HG02870 (cell line): Measurements from ENCODE around the gene XAGE2.
"Not testable (repeated sequence)": the region's sequence is repeated elsewhere in the genome, so short reads cannot be mapped to it uniquely, and the experiment has no call there.

ENCODE experiments used
- ATAC-seq: cut with Tn5 transposase; IDR thresholded peaks from one replicate; pipeline ENCODE4 v1.9.1; 2021; ENCODE audit warnings: mild to moderate bottlenecking, moderate library complexity; ENCODE audit not compliant: unreplicated experiment

The XAGE2 gene, protein sequence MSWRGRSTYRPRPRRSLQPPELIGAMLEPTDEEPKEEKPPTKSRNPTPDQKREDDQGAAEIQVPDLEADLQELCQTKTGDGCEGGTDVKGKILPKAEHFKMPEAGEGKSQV

DNA sequence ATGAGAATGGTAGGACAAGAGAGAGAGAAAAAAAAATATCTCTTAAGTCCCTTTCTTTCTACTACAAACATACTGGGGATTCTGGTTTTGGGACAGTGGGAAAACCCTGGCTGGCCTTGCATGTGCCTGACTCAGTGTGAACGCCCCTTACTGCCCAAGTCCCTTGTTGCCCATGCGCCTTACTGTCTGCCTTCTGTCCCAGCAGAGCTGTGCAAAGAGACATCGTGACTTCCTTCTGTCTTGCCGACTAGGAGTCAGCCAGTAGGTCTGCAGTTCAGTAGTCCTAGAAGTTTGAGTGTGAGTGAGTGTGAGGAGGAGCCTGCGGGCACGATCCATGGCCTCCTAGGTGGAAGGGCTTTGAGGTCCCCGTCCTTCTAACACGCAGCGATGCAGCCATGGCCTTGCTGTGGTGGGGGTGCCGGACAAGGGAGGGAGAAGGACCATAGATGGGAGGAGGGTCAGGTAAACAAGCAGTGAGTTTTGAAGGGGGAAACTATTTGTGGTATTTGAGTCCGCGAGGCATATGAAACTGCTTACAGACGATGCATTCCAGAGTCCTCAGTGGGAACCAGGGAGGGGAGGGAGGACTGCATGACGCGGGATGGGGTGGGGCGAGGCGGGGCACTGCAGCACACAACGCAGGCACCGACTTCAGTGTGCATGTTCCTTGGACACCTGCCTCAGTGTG, at the start of gene XAGE2:
TSS of gene XAGE2 (plus strand) at position 654 of the 688 bp plus-strand sequence. CDS start 994 bp downstream, outside the sequence.
- ATAC-seq = no peak

GRCh38 chrX:52337410-52337809, 31.4 kb upstream of the XAGE2 start:
- ATAC-seq = no peak

GRCh38 chrX:52341493-52341892, 27.3 kb upstream of the XAGE2 start:
- ATAC-seq = no peak

GRCh38 chrX:52343131-52343530, 25.7 kb upstream of the XAGE2 start:
- not testable (repeated sequence) for ATAC-seq

DNA sequence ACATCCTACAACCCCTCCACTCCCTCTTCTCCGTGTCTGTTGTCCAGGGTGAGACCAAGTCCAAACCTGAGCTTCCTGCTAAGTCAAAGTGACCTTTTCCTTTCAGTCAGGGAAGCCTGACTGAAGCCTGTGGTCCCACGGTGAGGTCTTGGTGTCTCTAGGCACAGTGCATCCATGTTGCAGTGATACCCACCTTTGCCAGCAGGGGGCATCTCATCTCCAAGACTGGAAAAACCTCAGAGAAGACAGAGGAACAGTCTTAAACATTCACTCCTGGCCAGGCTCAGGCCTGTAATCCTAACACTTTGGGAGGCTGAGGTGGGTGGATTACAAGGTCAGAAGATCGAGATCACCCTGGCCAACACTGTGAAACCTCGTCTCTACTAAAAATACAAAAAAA, 23.4 kb upstream of the XAGE2 start:
- not testable (repeated sequence) for ATAC-seq

GRCh38 chrX:52346174-52347165, 22.4 kb upstream of the XAGE2 start:
- no peak for ATAC-seq

- ATAC-seq = no peak
Measured at GRCh38 chrX:52349681-52350080, 19.1 kb upstream of the XAGE2 start.

DNA sequence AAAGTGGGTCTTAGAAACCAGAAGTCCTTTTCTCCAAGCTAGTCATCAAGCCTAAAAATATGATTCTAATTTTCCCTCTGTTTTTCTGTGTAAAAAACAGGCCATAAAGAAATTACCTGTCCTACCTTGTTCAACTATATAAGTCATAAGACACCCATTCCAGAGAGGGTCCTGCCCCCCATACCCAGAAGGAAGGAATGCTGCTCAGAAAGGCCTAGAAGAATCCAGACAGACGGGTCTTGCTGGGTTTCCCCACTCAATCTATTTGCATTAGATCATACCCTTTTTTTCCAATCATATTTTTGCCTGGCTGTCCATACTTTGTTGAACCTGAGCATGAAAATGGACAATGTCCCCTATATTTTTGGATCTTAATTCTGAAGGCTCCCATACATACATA, 16.3 kb upstream of the XAGE2 start:
- ATAC-seq = no peak

DNA sequence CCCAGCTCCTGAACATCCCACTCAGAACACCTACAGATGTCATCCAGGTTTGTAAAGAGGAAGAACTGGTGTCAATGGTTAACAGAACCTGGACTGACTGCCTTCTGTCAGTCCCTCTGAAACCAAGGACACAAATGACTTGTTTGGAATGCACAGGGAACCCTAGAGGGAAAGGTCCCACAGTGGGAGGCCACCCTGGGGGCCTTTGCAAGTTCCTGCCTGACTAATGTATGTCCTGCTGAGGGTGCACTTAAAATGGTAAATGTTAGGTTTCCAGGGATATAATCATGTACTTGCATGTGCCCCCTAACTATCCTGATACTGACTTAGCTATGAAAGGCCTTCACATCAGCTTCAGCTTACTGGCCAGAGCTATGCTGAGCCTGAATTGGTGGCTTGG, 15.0 kb upstream of the XAGE2 start:
- ATAC-seq = no peak

DNA sequence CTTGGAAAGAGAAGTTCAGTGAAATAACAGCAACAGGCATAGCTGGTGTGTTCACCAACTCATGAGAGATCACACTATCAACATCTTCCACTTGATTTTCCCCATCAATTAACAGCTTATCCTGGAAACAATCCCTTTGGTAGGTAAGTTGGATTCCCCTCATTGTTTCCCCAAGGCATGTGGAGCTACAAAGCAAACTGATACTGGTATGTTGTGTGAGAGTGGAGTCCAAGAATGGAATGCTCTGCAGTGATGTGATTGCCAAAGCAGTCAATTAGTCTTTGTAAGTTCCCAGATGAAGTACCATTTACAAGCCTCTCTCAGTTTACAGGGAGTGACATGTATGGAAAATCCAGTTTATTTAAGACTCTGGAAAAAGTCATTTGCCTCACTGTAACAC, 13.7 kb upstream of the XAGE2 start:
- ATAC-seq = no peak

DNA sequence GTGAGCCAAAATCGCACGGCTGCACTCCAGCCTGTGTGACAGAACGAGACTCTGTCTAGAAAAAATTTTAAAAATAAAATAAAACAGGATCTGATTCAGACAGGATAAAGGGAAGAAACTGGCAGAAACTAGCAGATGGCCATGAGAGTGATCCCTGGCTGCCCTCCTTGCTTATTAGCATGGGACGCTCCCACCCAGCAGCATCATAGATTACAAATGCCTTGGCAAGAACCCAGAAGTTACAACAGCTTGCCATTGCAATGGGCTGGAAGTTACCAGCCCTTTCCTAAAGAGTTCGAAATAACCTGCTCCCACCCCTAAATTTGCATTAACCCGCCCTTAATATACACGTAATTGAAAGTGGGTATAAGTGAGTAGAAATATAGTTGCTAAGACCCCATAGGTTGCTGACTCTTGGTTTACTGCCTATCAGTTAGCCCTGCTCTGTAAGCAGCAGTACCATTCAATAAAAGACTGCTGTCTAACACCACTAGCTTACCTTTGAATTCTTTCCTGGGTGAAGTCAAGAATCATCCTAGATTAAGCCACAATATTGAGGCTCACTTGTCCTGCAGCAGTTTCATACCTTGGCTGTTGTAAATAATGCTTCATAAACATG, 9.1 kb upstream of the XAGE2 start:
- ATAC-seq = no peak

DNA sequence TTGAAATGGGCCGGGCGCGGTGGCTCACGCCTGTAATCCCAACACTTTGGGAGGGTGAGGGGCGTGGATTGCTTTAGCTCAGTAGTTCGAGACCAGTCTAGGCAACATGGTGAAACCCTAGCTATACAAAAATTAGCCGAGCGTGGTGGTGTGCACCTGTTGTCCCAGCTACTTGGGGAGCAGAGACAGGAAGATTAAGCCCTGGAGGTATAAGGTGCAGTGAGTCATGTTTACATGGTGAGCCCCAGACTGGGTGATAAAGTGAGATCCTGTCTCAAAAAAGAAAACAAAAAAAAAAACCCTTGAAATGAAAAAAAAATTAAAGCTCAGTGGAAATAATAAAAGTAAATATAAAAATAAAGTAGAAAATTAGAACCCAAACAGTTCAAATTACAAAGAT, 6.9 kb upstream of the XAGE2 start:
- no peak for ATAC-seq

GRCh38 chrX:52363247-52363883, 5.5 kb upstream of the XAGE2 start:
- no peak for ATAC-seq

DNA sequence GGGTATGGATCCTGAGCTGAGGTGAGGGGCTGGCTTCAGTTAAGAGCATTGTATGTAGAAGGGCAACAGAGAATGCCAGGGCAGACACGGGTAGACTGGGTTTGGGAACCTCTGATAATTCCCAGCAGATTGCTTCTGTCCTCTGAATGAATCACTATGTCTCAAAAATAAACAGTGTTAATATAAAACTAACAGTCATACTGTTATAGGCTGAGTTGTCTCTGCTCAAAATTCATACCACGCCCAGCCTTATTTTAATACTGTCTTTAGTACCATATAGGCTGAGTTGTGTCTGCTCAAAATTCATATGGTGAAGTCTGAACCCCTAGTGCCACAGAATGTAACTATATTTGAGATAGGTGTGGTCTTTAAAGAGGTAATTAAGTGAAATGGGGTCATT, 10.0 kb downstream of the XAGE2 start:
- no peak for ATAC-seq

DNA sequence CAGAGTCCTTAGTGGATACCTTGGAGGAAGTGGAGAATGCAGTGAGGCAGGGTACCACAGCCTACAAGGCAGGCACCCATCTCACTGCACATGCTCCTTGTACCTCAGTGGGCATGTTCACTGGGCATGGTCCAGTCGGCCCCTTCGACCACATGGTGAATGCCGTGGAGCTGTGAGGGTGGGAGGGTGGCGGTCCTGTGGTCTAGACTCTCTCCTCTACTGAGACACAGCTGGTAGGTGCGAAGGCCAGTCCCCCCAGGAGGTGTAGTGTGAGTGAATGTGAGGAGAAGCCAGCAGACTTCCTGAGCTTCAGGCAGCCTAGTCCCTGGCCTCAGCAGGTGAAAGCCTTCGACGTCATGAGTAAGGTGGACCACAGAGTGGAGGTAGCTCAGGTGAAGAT, 12.2 kb downstream of the XAGE2 start:
- no peak for ATAC-seq

DNA sequence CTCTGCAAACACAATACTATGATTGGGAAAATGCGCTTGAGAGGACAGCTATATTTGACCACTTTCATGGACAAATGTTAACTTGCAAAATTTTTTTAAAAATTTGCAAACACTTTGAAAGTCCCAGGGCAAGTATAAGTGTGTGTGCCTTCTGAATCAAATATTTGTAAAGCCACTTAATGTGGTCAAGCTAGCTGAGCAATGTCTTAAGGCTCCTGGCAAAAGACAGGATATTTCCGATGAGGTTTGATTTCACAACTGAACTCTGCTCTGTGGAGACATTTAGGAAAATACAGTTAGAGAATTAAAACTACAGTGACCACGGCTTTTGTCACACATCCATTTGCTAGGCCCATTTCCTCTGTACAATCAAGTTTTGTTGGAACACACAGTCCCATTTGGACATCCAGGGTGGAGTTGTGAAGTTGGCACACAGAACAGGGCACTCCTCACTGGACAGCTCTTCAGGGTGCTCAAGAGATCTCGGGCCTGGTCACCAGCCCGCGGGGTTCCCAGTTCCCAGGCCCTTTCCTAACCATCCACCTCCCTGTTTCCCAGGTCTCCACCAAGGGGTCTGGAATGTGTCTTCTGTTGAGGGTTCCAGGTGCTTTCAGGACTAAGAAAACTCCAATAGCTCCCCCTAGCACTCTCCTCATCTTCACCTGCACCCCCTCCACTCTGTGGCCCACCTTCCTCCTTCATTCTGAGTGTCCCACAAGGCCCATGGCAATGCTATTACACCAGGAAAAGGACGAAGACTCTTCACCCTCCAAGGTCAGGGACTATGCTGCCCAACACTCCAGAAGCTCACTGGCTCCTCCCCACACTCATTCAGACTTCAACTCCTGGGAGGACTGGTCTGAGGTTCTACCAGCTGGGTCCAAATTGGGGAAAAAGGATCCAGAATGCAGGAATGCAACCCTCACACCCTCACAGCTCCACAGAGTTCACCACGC, 41.9 kb downstream of the XAGE2 start:
- ATAC-seq = no peak

DNA sequence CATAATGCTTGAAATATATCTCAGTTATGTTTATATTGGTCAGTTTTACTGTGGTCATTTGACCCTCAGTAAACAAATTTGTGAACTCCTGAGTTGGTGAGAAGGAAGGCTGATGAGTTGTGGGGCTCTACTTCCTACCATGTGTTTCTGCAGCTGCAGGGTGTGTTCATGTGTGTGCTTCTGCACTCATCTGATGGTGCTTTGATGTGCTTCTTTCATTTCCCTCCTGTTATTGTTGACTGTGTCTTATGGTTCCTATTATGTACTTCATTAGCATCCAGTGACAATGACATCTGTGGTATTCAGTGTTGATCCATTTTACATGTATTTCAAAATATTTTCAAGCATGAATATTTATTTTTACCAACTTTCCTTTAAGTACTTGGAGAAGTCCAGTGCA, 46.5 kb downstream of the XAGE2 start:
- no peak for ATAC-seq

- no peak for ATAC-seq
Measured at GRCh38 chrX:52416816-52417215, 48.0 kb downstream of the XAGE2 start.

GRCh38 chrX:52420824-52421443, 52.1 kb downstream of the XAGE2 start:
- no peak for ATAC-seq
